Large intestine (tissue), 3 donors: ENCODE measurements around the gene UPF2. TPM values are rescaled to one million over a fixed set of nuclear protein-coding genes. Genes with fewer than 3 reads are reported as not detected.
"Not testable (repeated sequence)": the region's sequence is repeated elsewhere in the genome, so short reads cannot be mapped to it uniquely, and the experiment has no call there.

Source experiments
- DNase-seq, 2 donors: peaks; one replicate each; pipeline versions ENCODE4 v3.0.0 to v3.0.0-alpha.2; 2013
- H3K27ac ChIP-seq: one replicate; pipeline ENCODE4 v1.5.1; 2013; ENCODE audit warnings: low read length
- H3K27me3 ChIP-seq: 2 replicates; pipeline ENCODE4 v1.6.1; 2013; ENCODE audit warnings: low read length; ENCODE audit not compliant: control insufficient read depth, insufficient read depth
- H3K36me3 ChIP-seq: 2 replicates; pipeline ENCODE4 v1.6.1; 2013; ENCODE audit warnings: low read length; ENCODE audit not compliant: control insufficient read depth, insufficient read depth
- H3K4me1 ChIP-seq: one replicate; pipeline ENCODE4 v1.6.1; 2013; ENCODE audit warnings: low read length; ENCODE audit not compliant: control insufficient read depth, insufficient read depth
- H3K4me3 ChIP-seq: one replicate; pipeline ENCODE4 v1.5.1; 2013; ENCODE audit warnings: low read length
- H3K9me3 ChIP-seq: one replicate; pipeline ENCODE4 v1.6.1; 2013; ENCODE audit warnings: mild to moderate bottlenecking, low read depth, low read length, moderate library complexity; ENCODE audit not compliant: control insufficient read depth
- WGBS: methylation state at CpG from one replicate; pipeline ENCODE4 v1.1.5; 2013; ENCODE audit warnings: low lambda C conversion rate; ENCODE audit not compliant: insufficient coverage; 5-methylcytosine and 5-hydroxymethylcytosine counted together
- polyA plus RNA-seq: library from polyadenylated mRNA; unstranded; fragments of 120-200 nt; gene quantifications from one replicate; pipeline ENCODE4 v1.2.1, GENCODE V29; 2013

Gene UPF2
- polyA plus RNA-seq, 1 donor = 20.9 TPM

- no peaks in the 10 kb centered on the region for H3K9me3 ChIP-seq
- no peaks in the 10 kb centered on the region for H3K4me1 ChIP-seq
- DNase-seq = no peak
- WGBS = no CpG with 5 or more reads among the region's 20 CpGs
- no peak overlapping the region for H3K27ac ChIP-seq
- H3K4me3 ChIP-seq = no peak overlapping the region
- H3K36me3 ChIP-seq = no peaks in the 10 kb centered on the region
- no peaks in the 10 kb centered on the region for H3K27me3 ChIP-seq
Observed at GRCh38 chr10:11898372-11899066, 144.1 kb downstream of the UPF2 start.

GRCh38 chr10:11898033-11898371 lies 144.6 kb downstream of the UPF2 start:
- no peak for DNase-seq
- Histone ChIP-seq H3K4me3 (no peak overlapping the region), H3K27me3 (no peaks in the 10 kb centered on the region), H3K4me1 (no peaks in the 10 kb centered on the region), H3K36me3 (no peaks in the 10 kb centered on the region), H3K9me3 (no peaks in the 10 kb centered on the region), H3K27ac (no peak overlapping the region)
- no CpG with 5 or more reads among the region's 3 CpGs for WGBS

GRCh38 chr10:11896549-11897200 lies 145.9 kb downstream of the UPF2 start:
- H3K27me3 ChIP-seq = no peaks in the 10 kb centered on the region
- H3K4me1 ChIP-seq = no peaks in the 10 kb centered on the region
- no peak for DNase-seq
- H3K27ac ChIP-seq = no peak overlapping the region
- no peaks in the 10 kb centered on the region for H3K36me3 ChIP-seq
- no peaks in the 10 kb centered on the region for H3K9me3 ChIP-seq
- 93% methylated on average over 3 of the region's 5 CpGs for WGBS
- H3K4me3 ChIP-seq = no peak overlapping the region

- DNase-seq = no peak
- H3K27me3 ChIP-seq = no peaks in the 10 kb centered on the region
- H3K27ac ChIP-seq = no peak overlapping the region
- no peaks in the 10 kb centered on the region for H3K36me3 ChIP-seq
- H3K4me1 ChIP-seq = no peaks in the 10 kb centered on the region
- 80% methylated on average over 1 of the region's 5 CpGs for WGBS
- H3K4me3 ChIP-seq = no peak overlapping the region
- no peaks in the 10 kb centered on the region for H3K9me3 ChIP-seq
Observed at GRCh38 chr10:11895598-11895997, 147.0 kb downstream of the UPF2 start.

- Histone ChIP-seq H3K4me1 (no peaks in the 10 kb centered on the region), H3K27me3 (no peaks in the 10 kb centered on the region), H3K9me3 (no peaks in the 10 kb centered on the region), H3K27ac (no peak overlapping the region), H3K36me3 (no peaks in the 10 kb centered on the region), H3K4me3 (no peak overlapping the region)
- DNase-seq = no peak
- WGBS = no CpG with 5 or more reads among the region's 11 CpGs
Observed at GRCh38 chr10:11895108-11895466, 147.5 kb downstream of the UPF2 start.

GRCh38 chr10:11894381-11895107 lies 148.1 kb downstream of the UPF2 start:
- 89% methylated on average over 5 of the region's 47 CpGs for WGBS
- no peaks in the 10 kb centered on the region for H3K4me1 ChIP-seq
- H3K27me3 ChIP-seq = no peaks in the 10 kb centered on the region
- no peak overlapping the region for H3K27ac ChIP-seq
- H3K9me3 ChIP-seq = no peaks in the 10 kb centered on the region
- H3K4me3 ChIP-seq = no peak overlapping the region
- no peak for DNase-seq
- H3K36me3 ChIP-seq = no peaks in the 10 kb centered on the region

- Histone ChIP-seq H3K27me3 (no peaks in the 10 kb centered on the region), H3K27ac (no peak overlapping the region), H3K36me3 (no peaks in the 10 kb centered on the region), H3K4me1 (no peaks in the 10 kb centered on the region), H3K9me3 (no peaks in the 10 kb centered on the region), H3K4me3 (no peak overlapping the region)
- WGBS = no CpG with 5 or more reads among the region's 22 CpGs
- DNase-seq = no peak
Observed at GRCh38 chr10:11893749-11894278, 148.8 kb downstream of the UPF2 start.

- H3K36me3 ChIP-seq = no peaks in the 10 kb centered on the region
- no peaks in the 10 kb centered on the region for H3K4me1 ChIP-seq
- no peak overlapping the region for H3K4me3 ChIP-seq
- no peak overlapping the region for H3K27ac ChIP-seq
- no peaks in the 10 kb centered on the region for H3K27me3 ChIP-seq
- no peak for DNase-seq
- H3K9me3 ChIP-seq = no peaks in the 10 kb centered on the region
- WGBS = 100% methylated on average over 3 of the region's 22 CpGs
Observed at GRCh38 chr10:11891776-11892486, 150.7 kb downstream of the UPF2 start.

- WGBS = no CpG with 5 or more reads among the region's 8 CpGs
- H3K36me3 ChIP-seq, H3K4me3 ChIP-seq, H3K4me1 ChIP-seq, H3K9me3 ChIP-seq, H3K27ac ChIP-seq, H3K27me3 ChIP-seq, DNase-seq: not testable (repeated sequence)
Observed at GRCh38 chr10:11889263-11889662, 153.3 kb downstream of the UPF2 start.
